Fibroblast of mammary gland (primary cell): Measurements from ENCODE around the gene PCNX3.
"Not testable (repeated sequence)": the region's sequence is repeated elsewhere in the genome, so short reads cannot be mapped to it uniquely, and the experiment has no call there.

Experiments
- DNase-seq: peaks from one replicate; pipeline ENCODE4 v3.0.0-alpha.2; 2010; ENCODE audit warnings: low read depth
- H3K4me3 ChIP-seq: 2 replicates; pipeline ENCODE4 v1.5.1; 2011; ENCODE audit warnings: low read depth, mild to moderate bottlenecking, low read length, moderate library complexity; ENCODE audit not compliant: control insufficient read depth
- CTCF ChIP-seq: conservative IDR thresholded peaks from 2 replicates; pipeline ENCODE4 v1.5.1; 2011; ENCODE audit warnings: low read depth, low read length, inconsistent platforms; ENCODE audit not compliant: control insufficient read depth, insufficient read depth

The PCNX3 gene

GRCh38 chr11:65637794-65638419 lies 22.3 kb downstream of the PCNX3 start, which contains the start of gene SIPA1:
Gene SIPA1 (plus strand): TSS chr11:65638101. CDS start chr11:65640922, 2,821 bp downstream.
- peak; percentile 42 for TF ChIP-seq CTCF
- DNase-seq, result peak; percentile 90
- H3K4me3 ChIP-seq, result peak within 1 kb of the TSS; percentile 72

GRCh38 chr11:65639228-65639597 lies 23.6 kb downstream of the PCNX3 start:
- H3K4me3 ChIP-seq, result not testable (repeated sequence)

GRCh38 chr11:65639623-65640482 lies 24.3 kb downstream of the PCNX3 start:
- no peak overlapping the region for H3K4me3 ChIP-seq
- no peak for TF ChIP-seq CTCF
- DNase-seq, result no peak

More at GRCh38 chr11:65639228-65639597, 23.6 kb downstream of the PCNX3 start:
- DNase-seq, result not testable (repeated sequence)

- no peak for TF ChIP-seq CTCF
- no peak for DNase-seq
- H3K4me3 ChIP-seq, result no peak overlapping the region
Measured at GRCh38 chr11:65640483-65641296, 25.1 kb downstream of the PCNX3 start.

- TF ChIP-seq CTCF, result no peak
- no peak for DNase-seq
- no peak overlapping the region for H3K4me3 ChIP-seq
Measured at GRCh38 chr11:65641297-65642013, 25.9 kb downstream of the PCNX3 start.

GRCh38 chr11:65642014-65642671 lies 26.6 kb downstream of the PCNX3 start:
- DNase-seq, result no peak
- TF ChIP-seq CTCF, result no peak
- H3K4me3 ChIP-seq, result no peak overlapping the region
